Uterus (tissue), 4 donors: ENCODE measurements around the gene PGLYRP4. TPM values are rescaled to one million over a fixed set of nuclear protein-coding genes. Genes with fewer than 3 reads are reported as not detected.

Experiments
- DNase-seq, 2 donors: peaks; one replicate each; pipeline ENCODE4 v3.0.0-alpha.2; 2019 to 2020
- H3K27ac ChIP-seq, 2 donors: fragments of 200-600 bp; sonication (generic); 1 replicate in 1 of 2; 2 replicates in 1 of 2; pipeline ENCODE4 v1.5.1; 2016 to 2018
- H3K27me3 ChIP-seq, 2 donors: fragments of 200-600 bp; sonication (generic); one replicate each; pipeline ENCODE4 v1.5.1; 2018 to 2019; ENCODE audit warnings: control low read depth in 1 of 2
- H3K36me3 ChIP-seq, 2 donors: fragments of 200-600 bp; sonication (generic); one replicate each; pipeline ENCODE4 v1.5.1; 2019; ENCODE audit warnings: control low read depth in 1 of 2
- H3K4me1 ChIP-seq, 2 donors: fragments of 200-600 bp; sonication (generic); one replicate each; pipeline ENCODE4 v1.5.1; 2018 to 2019; ENCODE audit warnings: control low read depth in 1 of 2
- H3K4me3 ChIP-seq, 2 donors: fragments of 200-600 bp; sonication (generic); 1 replicate in 1 of 2; 2 replicates in 1 of 2; pipeline ENCODE4 v1.5.1; 2018 to 2019; ENCODE audit warnings: mild to moderate bottlenecking in 1 of 2
- H3K9me3 ChIP-seq, 2 donors: fragments of 200-600 bp; sonication (generic); one replicate each; pipeline ENCODE4 v1.5.1; 2019; ENCODE audit warnings: control low read depth in 1 of 2
- POLR2A ChIP-seq, 2 donors: fragments of 450-650 bp; IDR thresholded peaks; one replicate each; pipeline ENCODE4 v1.6.1; 2016; ENCODE audit warnings: antibody characterized with exemption in 2 of 2, mild to moderate bottlenecking in 1 of 2, moderate library complexity in 1 of 2
- intact Hi-C: fragments of 100-400 bp; cut with DNase I; formaldehyde crosslinking; loops from one replicate; pipeline ENCODE4 v1.15.1; 2023; ENCODE audit warnings: low total_unique reads
- total RNA-seq, 4 donors: library from RNA; depleted of rRNA in 3 of 4; stranded (reverse); fragments of >200 nt in 3 of 4; gene quantifications; one replicate each; pipeline versions ENCODE4 v1.1.0 to v1.2.4, GENCODE V29; 2014 to 2023
- TF ChIP-seq, protein P1 (sequence below), 4 experiments: fragments of 200-600 bp in 2 of 4; fragments of 450-650 bp in 2 of 4; sonication (generic) in 2 of 4; IDR thresholded peaks; one replicate each; pipeline ENCODE4 v1.5.1; 2016 to 2019; ENCODE audit warnings: antibody characterized with exemption in 4 of 4, mild to moderate bottlenecking in 2 of 4, moderate library complexity in 1 of 4
- donor health status: DM: yes; HTN: yes; CAD: no.

PGLYRP4 gene
- total RNA-seq, 4 donors from 2014 or later: not detected

- H3K36me3 ChIP-seq: no peaks in the 10 kb centered on the region
- no peaks in the 10 kb centered on the region for H3K4me1 ChIP-seq
- no peak overlapping the region for H3K4me3 ChIP-seq
- intact Hi-C loops: no loop called here
- TF ChIP-seq, protein P1, sequence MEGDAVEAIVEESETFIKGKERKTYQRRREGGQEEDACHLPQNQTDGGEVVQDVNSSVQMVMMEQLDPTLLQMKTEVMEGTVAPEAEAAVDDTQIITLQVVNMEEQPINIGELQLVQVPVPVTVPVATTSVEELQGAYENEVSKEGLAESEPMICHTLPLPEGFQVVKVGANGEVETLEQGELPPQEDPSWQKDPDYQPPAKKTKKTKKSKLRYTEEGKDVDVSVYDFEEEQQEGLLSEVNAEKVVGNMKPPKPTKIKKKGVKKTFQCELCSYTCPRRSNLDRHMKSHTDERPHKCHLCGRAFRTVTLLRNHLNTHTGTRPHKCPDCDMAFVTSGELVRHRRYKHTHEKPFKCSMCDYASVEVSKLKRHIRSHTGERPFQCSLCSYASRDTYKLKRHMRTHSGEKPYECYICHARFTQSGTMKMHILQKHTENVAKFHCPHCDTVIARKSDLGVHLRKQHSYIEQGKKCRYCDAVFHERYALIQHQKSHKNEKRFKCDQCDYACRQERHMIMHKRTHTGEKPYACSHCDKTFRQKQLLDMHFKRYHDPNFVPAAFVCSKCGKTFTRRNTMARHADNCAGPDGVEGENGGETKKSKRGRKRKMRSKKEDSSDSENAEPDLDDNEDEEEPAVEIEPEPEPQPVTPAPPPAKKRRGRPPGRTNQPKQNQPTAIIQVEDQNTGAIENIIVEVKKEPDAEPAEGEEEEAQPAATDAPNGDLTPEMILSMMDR (IDR thresholded peaks at IDR 0.05): no peak
- no peak for TF ChIP-seq POLR2A (IDR thresholded peaks at IDR 0.05)
- H3K9me3 ChIP-seq: no peaks in the 10 kb centered on the region
- DNase-seq: no peak
- H3K27ac ChIP-seq: no peak overlapping the region
- peaks cover 0 to 4% of the 10 kb centered on the region in 2 donors for H3K27me3 ChIP-seq
Observed at GRCh38 chr1:153356392-153357075, 7.9 kb upstream of the PGLYRP4 start.

- DNase-seq: peak in 1 of 2 donors; percentile 25
- Histone ChIP-seq H3K27me3 (peaks cover 0 to 9% of the 10 kb centered on the region in 2 donors), H3K36me3 (no peaks in the 10 kb centered on the region), H3K27ac (no peak overlapping the region), H3K9me3 (no peaks in the 10 kb centered on the region), H3K4me1 (no peaks in the 10 kb centered on the region), H3K4me3 (no peak overlapping the region)
- TF ChIP-seq, protein P1 (IDR thresholded peaks at IDR 0.05): peak in 1 of 4 experiments; percentile 4
- no peak for TF ChIP-seq POLR2A (IDR thresholded peaks at IDR 0.05)
- intact Hi-C loops: no loop called here
Observed at GRCh38 chr1:153355445-153356071, 6.9 kb upstream of the PGLYRP4 start.

- TF ChIP-seq, protein P1 (IDR thresholded peaks at IDR 0.05): no peak
- no peak for TF ChIP-seq POLR2A (IDR thresholded peaks at IDR 0.05)
- Histone ChIP-seq H3K36me3 (no peaks in the 10 kb centered on the region), H3K9me3 (no peaks in the 10 kb centered on the region), H3K4me1 (no peaks in the 10 kb centered on the region), H3K27ac (no peak overlapping the region), H3K27me3 (peaks cover 0 to 9% of the 10 kb centered on the region in 2 donors), H3K4me3 (no peak overlapping the region)
- intact Hi-C loops: no loop called here
- no peak for DNase-seq
Observed at GRCh38 chr1:153354515-153355193, 6.0 kb upstream of the PGLYRP4 start.

- Histone ChIP-seq H3K4me3 (no peak overlapping the region), H3K27me3 (peaks cover 0 to 9% of the 10 kb centered on the region in 2 donors), H3K9me3 (no peaks in the 10 kb centered on the region), H3K4me1 (no peaks in the 10 kb centered on the region), H3K27ac (no peak overlapping the region), H3K36me3 (no peaks in the 10 kb centered on the region)
- no peak for DNase-seq
- intact Hi-C loops: no loop called here
- no peak for TF ChIP-seq POLR2A (IDR thresholded peaks at IDR 0.05)
- TF ChIP-seq, protein P1 (IDR thresholded peaks at IDR 0.05): no peak
Observed at GRCh38 chr1:153353226-153353947, 4.7 kb upstream of the PGLYRP4 start.
